SK-N-MC (cell line): ENCODE results near the gene CLDND2.

ENCODE experiments used
- EZH2 ChIP-seq: fragments of 200-600 bp; sonication (generic); IDR thresholded peaks from one replicate; pipeline ENCODE4 v1.6.1; 2017; ENCODE audit warnings: antibody characterized with exemption
- FOXP2 ChIP-seq: optimal IDR thresholded peaks from 2 replicates; pipeline ENCODE3; 2011; ENCODE audit warnings: mild to moderate bottlenecking, moderate library complexity; ENCODE audit not compliant: insufficient read depth; ENCODE audit errors: extremely low read length, control extremely low read depth
- POLR2AphosphoS5 ChIP-seq: IDR thresholded peaks from 2 replicates; pipeline ENCODE4 v1.6.1; 2012; ENCODE audit warnings: mild to moderate bottlenecking, low read depth, low read length, borderline replicate concordance

- TF ChIP-seq POLR2AphosphoS5 (no peak), EZH2 (no peak), FOXP2 (no peak)
Measured at GRCh38 chr19:51339313-51339686, 29.5 kb downstream of the CLDND2 start.
